ENCODE results near the gene OTX2. TPM values are rescaled to one million over a fixed set of nuclear protein-coding genes. Genes with fewer than 3 reads are reported as not detected.

OTX2 gene
- polyA plus RNA-seq, 2 of the 4 experiments (the other 2 are of a cell fraction), result not detected

DNA sequence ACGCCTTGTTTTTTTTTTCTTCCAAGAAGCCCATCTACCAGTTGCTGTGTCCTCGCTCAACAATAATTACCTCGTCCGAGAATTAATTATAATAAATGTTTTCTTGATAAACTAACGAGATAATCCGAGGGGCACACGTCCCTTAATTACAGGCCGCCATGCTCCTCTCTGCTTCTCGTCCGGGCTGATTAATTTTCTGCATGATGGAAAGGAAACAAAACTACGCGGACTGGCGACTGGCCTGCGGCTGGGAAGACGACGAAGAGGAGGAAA, 2.2 kb downstream of the OTX2 start:
- ATAC-seq (no peak), FAIRE-seq (no peak), DNase-seq (ENCODE audit: low read depth in 1 of 2, low spot score in 1 of 2) (no peak)
- H3K4me3 ChIP-seq, result no peak overlapping the region
- WGBS (ENCODE audit: missing lambda C conversion rate), result 72% methylated on average over 16 of the region's 16 CpGs
- no peaks in the 10 kb centered on the region for H3K4me1 ChIP-seq
- no peak overlapping the region for H3K4me2 ChIP-seq
- TF ChIP-seq POLR2A (IDR thresholded peaks at IDR 0.05; ENCODE audit: low read length) (no peak), EHMT2 (IDR thresholded peaks at IDR 0.05; ENCODE audit: low read depth) (no peak), CBX2 (IDR thresholded peaks at IDR 0.05; ENCODE audit: borderline replicate concordance, low read depth) (no peak), TP53 (CRISPR knock-in tag; IDR thresholded peaks at IDR 0.05) (no peak), FOXS1 (CRISPR knock-in tag; IDR thresholded peaks at IDR 0.05) (no peak), EHF (CRISPR knock-in tag; IDR thresholded peaks at IDR 0.05) (no peak), FOSB (CRISPR knock-in tag; IDR thresholded peaks at IDR 0.05) (no peak), JUN (IDR thresholded peaks at IDR 0.05) (no peak)
- TF ChIP-seq, protein P1, sequence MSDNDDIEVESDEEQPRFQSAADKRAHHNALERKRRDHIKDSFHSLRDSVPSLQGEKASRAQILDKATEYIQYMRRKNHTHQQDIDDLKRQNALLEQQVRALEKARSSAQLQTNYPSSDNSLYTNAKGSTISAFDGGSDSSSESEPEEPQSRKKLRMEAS (IDR thresholded peaks at IDR 0.05), result no peak
- TF ChIP-seq, protein P2, sequence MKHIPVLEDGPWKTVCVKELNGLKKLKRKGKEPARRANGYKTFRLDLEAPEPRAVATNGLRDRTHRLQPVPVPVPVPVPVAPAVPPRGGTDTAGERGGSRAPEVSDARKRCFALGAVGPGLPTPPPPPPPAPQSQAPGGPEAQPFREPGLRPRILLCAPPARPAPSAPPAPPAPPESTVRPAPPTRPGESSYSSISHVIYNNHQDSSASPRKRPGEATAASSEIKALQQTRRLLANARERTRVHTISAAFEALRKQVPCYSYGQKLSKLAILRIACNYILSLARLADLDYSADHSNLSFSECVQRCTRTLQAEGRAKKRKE (CRISPR knock-in tag; IDR thresholded peaks at IDR 0.05; ENCODE audit: low read depth), result no peak
- TF ChIP-seq, protein P3, sequence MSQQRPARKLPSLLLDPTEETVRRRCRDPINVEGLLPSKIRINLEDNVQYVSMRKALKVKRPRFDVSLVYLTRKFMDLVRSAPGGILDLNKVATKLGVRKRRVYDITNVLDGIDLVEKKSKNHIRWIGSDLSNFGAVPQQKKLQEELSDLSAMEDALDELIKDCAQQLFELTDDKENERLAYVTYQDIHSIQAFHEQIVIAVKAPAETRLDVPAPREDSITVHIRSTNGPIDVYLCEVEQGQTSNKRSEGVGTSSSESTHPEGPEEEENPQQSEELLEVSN (IDR thresholded peaks at IDR 0.05; ENCODE audit: borderline replicate concordance, low read depth), result no peak
- CTCF ChIA-PET, result interaction anchor here (1.3 kb wide), 1 partner anchor 17 kb away, joined by 3 read pairs; no protein-coding TSS in a partner anchor
- POLR2A ChIA-PET, result no interaction called here
- H3K9me3 ChIP-seq, result peaks cover 2% of the 10 kb centered on the region; the same call in 1 of the 3 replicates
- no peak overlapping the region for H3K27ac ChIP-seq

DNA sequence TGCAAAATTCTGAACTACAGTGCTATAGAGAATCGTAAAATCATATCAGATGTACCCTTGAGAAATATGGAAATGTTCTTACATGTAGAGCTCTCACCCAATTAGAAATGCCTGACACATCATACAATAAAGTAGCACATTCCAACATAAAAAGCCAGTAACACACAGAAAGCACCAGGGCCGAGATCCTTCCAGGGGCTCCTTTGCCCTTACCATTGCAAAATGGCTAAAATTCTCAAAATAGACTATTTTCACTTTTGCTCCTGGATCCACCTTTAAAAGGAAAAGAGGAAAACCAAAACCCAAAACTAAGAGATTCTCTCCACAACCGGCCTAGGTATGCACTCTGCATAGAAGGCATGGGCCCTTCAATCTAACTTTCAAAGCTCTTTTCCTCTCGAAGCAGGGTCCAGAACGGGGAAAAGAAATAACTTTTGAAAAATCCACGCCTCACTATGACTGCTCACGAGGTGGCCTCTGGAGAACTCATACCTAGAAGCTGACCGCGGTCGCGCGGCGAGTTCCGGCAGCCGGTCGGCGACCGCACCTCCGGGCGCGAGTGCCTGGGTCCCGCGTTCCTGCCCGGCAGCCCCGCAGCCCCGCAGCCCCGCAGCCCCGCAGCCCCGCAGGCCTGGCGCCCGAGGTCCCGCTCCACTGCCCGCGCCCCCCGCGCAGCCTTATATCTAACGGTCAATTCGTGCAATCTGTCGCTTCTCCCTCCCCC, 2.7 kb downstream of the OTX2 start:
- peaks cover 2% of the 10 kb centered on the region; the same call in 1 of the 3 replicates for H3K9me3 ChIP-seq
- H3K4me1 ChIP-seq, result no peaks in the 10 kb centered on the region
- 78% methylated on average over 37 of the region's 39 CpGs for WGBS (ENCODE audit: missing lambda C conversion rate)
- FAIRE-seq (no peak), ATAC-seq (no peak), DNase-seq (ENCODE audit: low read depth in 1 of 2, low spot score in 1 of 2) (no peak)
- no peak overlapping the region for H3K4me3 ChIP-seq
- H3K27ac ChIP-seq, result no peak overlapping the region
- TF ChIP-seq FOXS1 (CRISPR knock-in tag; IDR thresholded peaks at IDR 0.05) (no peak), CHD4 (IDR thresholded peaks at IDR 0.05; ENCODE audit: borderline replicate concordance) (no peak)
- TF ChIP-seq, protein P2 (CRISPR knock-in tag; IDR thresholded peaks at IDR 0.05; ENCODE audit: low read depth), result no peak
- POLR2A ChIA-PET, result no interaction called here
- CTCF ChIA-PET, result no interaction called here
- H3K4me2 ChIP-seq, result no peak overlapping the region

DNA sequence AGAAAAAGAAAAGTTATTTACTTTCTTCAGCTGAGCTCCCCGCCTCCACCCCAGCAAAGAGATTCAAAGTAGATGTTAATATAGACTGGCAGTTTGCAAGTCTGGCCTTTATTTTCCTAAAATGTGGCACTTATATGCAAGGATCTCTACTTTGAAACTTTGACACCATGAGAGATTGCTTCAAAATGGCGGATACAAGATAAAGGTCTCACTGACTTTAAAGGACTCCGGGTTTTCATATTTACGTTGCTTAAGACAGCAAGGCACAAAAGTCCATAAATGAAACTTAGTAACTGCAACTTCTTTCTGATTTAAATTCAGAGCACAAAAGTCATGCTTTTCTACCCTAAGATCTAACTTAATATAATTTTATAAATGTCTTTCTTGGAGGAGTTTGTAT, 3.5 kb downstream of the OTX2 start:
- ATAC-seq, result no peak
- FAIRE-seq, result no peak
- CTCF ChIA-PET, result interaction anchor here (1.4 kb wide), 1 partner anchor 12 kb away, joined by 4 read pairs; no protein-coding TSS in a partner anchor
- Histone ChIP-seq H3K4me1 (no peaks in the 10 kb centered on the region), H3K9me3 (peaks cover 2% of the 10 kb centered on the region; the same call in 1 of the 3 replicates), H3K4me2 (no peak overlapping the region), H3K27ac (no peak overlapping the region), H3K4me3 (no peak overlapping the region)
- no peak for DNase-seq (ENCODE audit: low read depth in 1 of 2, low spot score in 1 of 2)
- POLR2A ChIA-PET, result no interaction called here
- no peak for TF ChIP-seq EHMT2 (IDR thresholded peaks at IDR 0.05; ENCODE audit: low read depth)
- no peak for TF ChIP-seq MYC (IDR thresholded peaks at IDR 0.05; ENCODE audit: borderline replicate concordance, low read length)
- no peak for TF ChIP-seq ZSCAN20 (CRISPR knock-in tag; IDR thresholded peaks at IDR 0.05)
- TF ChIP-seq EP300 (IDR thresholded peaks at IDR 0.05), result no peak
- TF ChIP-seq RNF2 (IDR thresholded peaks at IDR 0.05; ENCODE audit: borderline replicate concordance, low read depth), result no peak
- no peak for TF ChIP-seq JUNB (IDR thresholded peaks at IDR 0.05)
- no peak for TF ChIP-seq RAD21 (conservative IDR thresholded peaks at IDR 0.05 in 1 of 2, IDR thresholded peaks at IDR 0.05 in 1 of 2)
- TF ChIP-seq EHF (CRISPR knock-in tag; IDR thresholded peaks at IDR 0.05), result no peak
- TF ChIP-seq NR3C1 (IDR thresholded peaks at IDR 0.05), result no peak
- TF ChIP-seq SMC3 (IDR thresholded peaks at IDR 0.05), result no peak
- TF ChIP-seq CHD4 (IDR thresholded peaks at IDR 0.05; ENCODE audit: borderline replicate concordance), result no peak
- no peak for TF ChIP-seq KDM5A (IDR thresholded peaks at IDR 0.05)
- 51% methylated on average over 4 of the region's 4 CpGs for WGBS (ENCODE audit: missing lambda C conversion rate)
